Tongue (tissue), 2 donors: Measurements from ENCODE around the gene MYBPH. TPM values are rescaled to one million over a fixed set of nuclear protein-coding genes. Genes with fewer than 3 reads are reported as not detected.
A peak's percentile ranks its signal among the peaks of the same experiment; 100 is the strongest.

ENCODE experiments used
- DNase-seq: peaks from one replicate; pipeline ENCODE4 v3.0.0-alpha.2; 2015
- total RNA-seq: library from RNA; depleted of rRNA; stranded (reverse); fragments of >200 nt; gene quantifications from one replicate; pipeline ENCODE4 v1.2.3, GENCODE V29; 2014

The MYBPH gene
- total RNA-seq, 1 donor from 2014 or later: 37.5 TPM

GRCh38 chr1:203166192-203166940 is 9.3 kb downstream of the MYBPH start:
- DNase-seq: peak; percentile 40

GRCh38 chr1:203165800-203166161 is 9.8 kb downstream of the MYBPH start:
- DNase-seq: no peak

- DNase-seq: no peak
These were observed 10.4 kb downstream of the MYBPH start for GRCh38 chr1:203165101-203165799.

GRCh38 chr1:203163891-203164635 is 11.6 kb downstream of the MYBPH start:
- no peak for DNase-seq

- no peak for DNase-seq
These were observed 13.2 kb downstream of the MYBPH start for GRCh38 chr1:203162403-203162802.

- no peak for DNase-seq
These were observed 13.9 kb downstream of the MYBPH start for GRCh38 chr1:203161703-203162102.

GRCh38 chr1:203161175-203161574 is 14.5 kb downstream of the MYBPH start:
- DNase-seq: no peak

- DNase-seq: no peak
These were observed 15.8 kb downstream of the MYBPH start for GRCh38 chr1:203159844-203160243.

- no peak for DNase-seq
These were observed 16.5 kb downstream of the MYBPH start for GRCh38 chr1:203158960-203159665.

- DNase-seq: no peak
These were observed 17.2 kb downstream of the MYBPH start for GRCh38 chr1:203158423-203158822.

GRCh38 chr1:203156280-203156679 is 19.3 kb downstream of the MYBPH start:
- no peak for DNase-seq

GRCh38 chr1:203153989-203154821 is 21.4 kb downstream of the MYBPH start:
- no peak for DNase-seq

- no peak for DNase-seq
These were observed 22.3 kb downstream of the MYBPH start for GRCh38 chr1:203153051-203153988.

GRCh38 chr1:203152158-203153034 is 23.2 kb downstream of the MYBPH start:
- no peak for DNase-seq

- no peak for DNase-seq
These were observed 24.1 kb downstream of the MYBPH start for GRCh38 chr1:203151362-203152157.

GRCh38 chr1:203150511-203151297 is 24.9 kb downstream of the MYBPH start:
- DNase-seq: no peak

- no peak for DNase-seq
These were observed 26.3 kb downstream of the MYBPH start for GRCh38 chr1:203149188-203149840.
